TTC549 (cell line): Measurements from ENCODE around the gene SLC35F2.
"Not testable (repeated sequence)": the region's sequence is repeated elsewhere in the genome, so short reads cannot be mapped to it uniquely, and the experiment has no call there.

Experiments
- FAIRE-seq: peaks from 2 replicates; lab custom pipeline; 2012; peaks lifted over from hg19 to GRCh38; lab: Jason Lieb, UNC

Gene SLC35F2

GRCh38 chr11:107789767-107790166, 68.8 kb downstream of the SLC35F2 start:
- no peak for FAIRE-seq

- no peak for FAIRE-seq
Observed at GRCh38 chr11:107787733-107788132, 70.9 kb downstream of the SLC35F2 start.

GRCh38 chr11:107785401-107785800, 73.2 kb downstream of the SLC35F2 start:
- no peak for FAIRE-seq

- no peak for FAIRE-seq
Observed at GRCh38 chr11:107783121-107783520, 75.5 kb downstream of the SLC35F2 start.

- FAIRE-seq, result no peak
Observed at GRCh38 chr11:107780775-107781174, 77.8 kb downstream of the SLC35F2 start.

- FAIRE-seq, result no peak
Observed at GRCh38 chr11:107780136-107780535, 78.5 kb downstream of the SLC35F2 start.

- FAIRE-seq, result no peak
Observed at GRCh38 chr11:107778839-107779517, 79.6 kb downstream of the SLC35F2 start.

- no peak for FAIRE-seq
Observed at GRCh38 chr11:107777110-107777509, 81.5 kb downstream of the SLC35F2 start.

GRCh38 chr11:107776062-107776461, 82.5 kb downstream of the SLC35F2 start:
- no peak for FAIRE-seq

- FAIRE-seq, result no peak
Observed at GRCh38 chr11:107770551-107770951, 88.0 kb downstream of the SLC35F2 start.

- no peak for FAIRE-seq
Observed at GRCh38 chr11:107769189-107769588, 89.4 kb downstream of the SLC35F2 start.

GRCh38 chr11:107758719-107759355, 99.8 kb downstream of the SLC35F2 start:
- FAIRE-seq, result not testable (repeated sequence)

GRCh38 chr11:107757661-107758060, 100.9 kb downstream of the SLC35F2 start:
- FAIRE-seq, result no peak

- FAIRE-seq, result no peak
Observed at GRCh38 chr11:107756553-107756952, 102.0 kb downstream of the SLC35F2 start.

GRCh38 chr11:107752949-107753822, 105.4 kb downstream of the SLC35F2 start:
- FAIRE-seq, result no peak

- no peak for FAIRE-seq
Observed at GRCh38 chr11:107752508-107752907, 106.1 kb downstream of the SLC35F2 start.

GRCh38 chr11:107751082-107751481, 107.5 kb downstream of the SLC35F2 start:
- FAIRE-seq, result no peak

- no peak for FAIRE-seq
Observed at GRCh38 chr11:107750313-107750712, 108.3 kb downstream of the SLC35F2 start.

- no peak for FAIRE-seq
Observed at GRCh38 chr11:107747622-107748021, 111.0 kb downstream of the SLC35F2 start.

GRCh38 chr11:107744736-107745135, 113.9 kb downstream of the SLC35F2 start:
- no peak for FAIRE-seq

GRCh38 chr11:107743191-107743590, 115.4 kb downstream of the SLC35F2 start:
- no peak for FAIRE-seq

- FAIRE-seq, result no peak
Observed at GRCh38 chr11:107741044-107741823, 117.4 kb downstream of the SLC35F2 start.
